Measurements from ENCODE around the gene AGA.

Gene AGA

GRCh38 chr4:177385576-177386277 lies 56.5 kb downstream of the AGA start:
- DNase-seq: no peak

DNA sequence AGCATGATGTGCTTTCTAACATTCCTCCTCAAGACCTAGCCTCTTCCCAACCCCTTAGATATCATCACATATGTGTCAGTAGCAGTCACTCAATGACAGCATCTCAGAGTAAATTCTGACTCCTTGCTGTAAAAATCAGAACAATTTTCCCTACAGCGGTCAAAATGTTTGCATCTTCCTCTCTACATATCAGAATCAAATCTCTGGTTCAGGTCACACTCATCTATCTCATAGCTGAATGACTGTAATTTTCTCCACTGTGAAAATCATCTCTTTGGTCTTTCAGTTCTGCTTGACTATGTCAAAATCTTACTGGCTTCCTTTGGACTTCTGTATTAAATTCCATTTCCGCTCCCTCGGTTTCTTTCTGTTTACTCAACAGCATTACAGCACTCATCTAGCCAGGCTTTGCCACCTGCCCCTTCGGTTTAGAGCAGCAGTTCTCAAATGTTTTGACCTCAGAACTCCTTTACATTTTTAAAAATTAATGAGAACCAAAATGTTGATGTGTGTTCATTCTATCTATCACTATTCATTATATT lies 57.3 kb downstream of the AGA start:
- no peak for DNase-seq

DNA sequence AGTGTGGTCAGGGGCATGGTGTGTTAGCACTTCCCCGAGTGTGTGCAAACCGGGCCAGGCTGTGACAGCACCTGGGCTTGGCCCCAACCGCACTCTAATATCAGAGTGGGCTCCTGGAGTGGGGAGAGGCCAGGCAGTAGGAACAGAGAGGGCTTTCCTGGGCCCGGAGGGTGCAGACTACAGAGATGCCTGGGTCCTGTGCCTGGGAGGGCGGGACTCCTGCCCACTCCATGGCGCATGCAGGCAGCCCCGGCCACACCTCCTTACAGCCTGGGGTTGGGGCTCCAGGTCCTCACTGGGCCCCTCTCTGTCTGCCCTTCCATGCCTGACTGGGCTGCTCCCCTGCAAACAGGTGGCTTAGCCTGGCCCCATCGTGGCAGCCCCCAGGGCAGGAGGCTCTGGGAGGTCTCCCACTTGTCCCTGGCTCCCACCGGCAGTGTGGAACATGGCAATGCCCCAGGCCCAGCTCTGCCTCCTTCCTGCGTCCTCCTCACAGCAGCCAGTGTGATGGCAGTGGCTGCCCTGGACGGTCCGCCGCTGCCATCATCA lies 60.4 kb downstream of the AGA start:
- DNase-seq: no peak
